Fibroblast of peridontal ligament (primary cell): ENCODE results near the gene PRKN.

Experiments used
- DNase-seq: peaks from one replicate; pipeline ENCODE4 v3.0.0-alpha.2; 2010; ENCODE audit errors: extremely low read depth

The PRKN gene

GRCh38 chr6:162187168-162187935 lies 540.2 kb downstream of the PRKN start:
- no peak for DNase-seq

GRCh38 chr6:162184465-162184864 lies 543.1 kb downstream of the PRKN start:
- no peak for DNase-seq

- no peak for DNase-seq
These were observed 545.7 kb downstream of the PRKN start for GRCh38 chr6:162181741-162182401.

- DNase-seq: no peak
These were observed 546.5 kb downstream of the PRKN start for GRCh38 chr6:162181111-162181510.

GRCh38 chr6:162179196-162179951 lies 548.2 kb downstream of the PRKN start:
- no peak for DNase-seq

GRCh38 chr6:162178666-162179065 lies 548.9 kb downstream of the PRKN start:
- DNase-seq: no peak

GRCh38 chr6:162178266-162178665 lies 549.3 kb downstream of the PRKN start:
- DNase-seq: no peak

- no peak for DNase-seq
These were observed 549.8 kb downstream of the PRKN start for GRCh38 chr6:162177746-162178145.

- no peak for DNase-seq
These were observed 554.1 kb downstream of the PRKN start for GRCh38 chr6:162173466-162173865.

GRCh38 chr6:162165479-162165878 lies 562.1 kb downstream of the PRKN start:
- DNase-seq: no peak

- no peak for DNase-seq
These were observed 570.2 kb downstream of the PRKN start for GRCh38 chr6:162157167-162157870.

GRCh38 chr6:162156146-162156545 lies 571.4 kb downstream of the PRKN start:
- no peak for DNase-seq

- no peak for DNase-seq
These were observed 572.6 kb downstream of the PRKN start for GRCh38 chr6:162154930-162155329.

GRCh38 chr6:162154001-162154400 lies 573.6 kb downstream of the PRKN start:
- no peak for DNase-seq

GRCh38 chr6:162153120-162153519 lies 574.4 kb downstream of the PRKN start:
- DNase-seq: no peak

GRCh38 chr6:162151021-162151665 lies 576.4 kb downstream of the PRKN start:
- DNase-seq: no peak

- DNase-seq: no peak
These were observed 577.3 kb downstream of the PRKN start for GRCh38 chr6:162150295-162150694.

- no peak for DNase-seq
These were observed 577.8 kb downstream of the PRKN start for GRCh38 chr6:162149786-162150185.

GRCh38 chr6:162147805-162148204 lies 579.8 kb downstream of the PRKN start:
- DNase-seq: no peak

GRCh38 chr6:162147281-162147680 lies 580.3 kb downstream of the PRKN start:
- DNase-seq: no peak

- no peak for DNase-seq
These were observed 587.2 kb downstream of the PRKN start for GRCh38 chr6:162140251-162140852.
